A549 treated with Mapracorat at 1 μM for 4 hours (cell line): ENCODE data around the gene MED9. TPM values are rescaled to one million over a fixed set of nuclear protein-coding genes. Genes with fewer than 3 reads are reported as not detected.

Source experiments
- total RNA-seq: library from RNA; stranded (reverse); fragments of 200-300 nt; extraction: Qiagen RNA extraction; gene quantifications from 5 replicates; pipeline ENCODE4 v1.2.3, GENCODE V29; 2022

MED9 gene
- total RNA-seq, result 18.3 to 21.2 TPM (median 20.3 TPM) in 5 replicates

GRCh38 chr17:17476865-17477467 is at the start of gene MED9:
Gene MED9 (plus strand): TSS chr17:17477000. CDS start chr17:17477042, 42 bp downstream.

GRCh38 chr17:17496189-17497064 is 19.6 kb downstream of the MED9 start, which contains the start of gene RASD1:
Gene RASD1 (minus strand): TSS chr17:17496395. CDS start chr17:17496181, 214 bp downstream.

Other genes starting within 250 kb of the MED9 start
- gene FLCN, start 239.8 kb upstream of the MED9 start, total RNA-seq, result 25.1 to 40.9 TPM (median 32.2 TPM) in 5 replicates
- gene COPS3, start 195.8 kb upstream of the MED9 start, total RNA-seq, result 136 to 152 TPM (median 150 TPM) in 5 replicates
- 7.4 to 12.1 TPM (median 10.9 TPM) in 5 replicates for gene NT5M, start 173.6 kb upstream of the MED9 start, total RNA-seq
- 1.4 to 1.7 TPM (median 1.5 TPM) in 5 replicates for gene RASD1, start 19.4 kb downstream of the MED9 start, total RNA-seq
- 57.7 to 72.6 TPM (median 64.9 TPM) in 5 replicates for gene PEMT, start 114.7 kb downstream of the MED9 start, total RNA-seq
- gene RAI1, start 204.5 kb downstream of the MED9 start, total RNA-seq, result 33.1 to 41.5 TPM (median 39.4 TPM) in 5 replicates